KMS-11 (cell line): ENCODE results near the gene CRIP1.

Experiments used
- H2AFZ ChIP-seq: fragments of 200-600 bp; sonication (generic); 2 replicates; pipeline ENCODE4 v1.6.1; 2016; ENCODE audit warnings: antibody characterized with exemption, mixed run types, low read depth
- H3K27ac ChIP-seq: fragments of 200-600 bp; sonication (generic); 2 replicates; pipeline ENCODE4 v1.6.1; 2016; ENCODE audit warnings: mild to moderate bottlenecking, mixed run types
- H3K27me3 ChIP-seq: fragments of 200-600 bp; sonication (generic); 2 replicates; pipeline ENCODE4 v1.6.1; 2017; ENCODE audit warnings: mild to moderate bottlenecking, low read depth, mixed run types, moderate library complexity; ENCODE audit not compliant: insufficient read depth
- H3K36me3 ChIP-seq: fragments of 200-600 bp; sonication (generic); 2 replicates; pipeline ENCODE4 v1.6.1; 2017; ENCODE audit warnings: mild to moderate bottlenecking, mixed run types; ENCODE audit not compliant: insufficient read depth
- H3K4me1 ChIP-seq: fragments of 200-600 bp; sonication (generic); 2 replicates; pipeline ENCODE4 v1.6.1; 2016; ENCODE audit warnings: mild to moderate bottlenecking, low read depth, mixed run types; ENCODE audit not compliant: poor library complexity, severe bottlenecking
- H3K4me2 ChIP-seq: fragments of 200-600 bp; sonication (generic); 2 replicates; pipeline ENCODE4 v1.7.0; 2016; ENCODE audit warnings: mild to moderate bottlenecking, mixed run types
- H3K4me3 ChIP-seq: fragments of 200-600 bp; sonication (generic); IDR thresholded peaks from 2 replicates; pipeline ENCODE4 v1.6.1; 2017; ENCODE audit warnings: low read depth, low read length, mixed read lengths; ENCODE audit not compliant: insufficient read depth
- H3K79me2 ChIP-seq: fragments of 200-600 bp; sonication (generic); 2 replicates; pipeline ENCODE4 v1.6.1; 2016; ENCODE audit warnings: low read depth, mixed run types; ENCODE audit not compliant: insufficient read depth
- H3K9ac ChIP-seq: fragments of 200-600 bp; sonication (generic); 2 replicates; pipeline ENCODE4 v1.6.1; 2016; ENCODE audit warnings: mild to moderate bottlenecking, mixed run types
- H4K20me1 ChIP-seq: fragments of 200-600 bp; sonication (generic); 2 replicates; pipeline ENCODE4 v1.6.1; 2016; ENCODE audit warnings: mild to moderate bottlenecking, mixed run types; ENCODE audit not compliant: insufficient read depth
- CTCF ChIP-seq: fragments of 200-600 bp; sonication (generic); conservative IDR thresholded peaks from 2 replicates; pipeline ENCODE4 v1.6.1; 2017; ENCODE audit warnings: low read depth, mild to moderate bottlenecking, antibody characterized with exemption, low read length, moderate library complexity, mixed read lengths

Gene CRIP1

GRCh38 chr14:105531894-105532623 is 45.4 kb downstream of the CRIP1 start:
- no peak overlapping the region for H3K4me3 ChIP-seq
- no peak for TF ChIP-seq CTCF
- H3K27me3 ChIP-seq = peaks cover 43% of the 10 kb centered on the region
- no peak overlapping the region for H2AFZ ChIP-seq
- H3K4me2 ChIP-seq = no peak overlapping the region
- no peak overlapping the region for H3K27ac ChIP-seq
- no peak overlapping the region for H3K9ac ChIP-seq
- H3K79me2 ChIP-seq = no peaks in the 10 kb centered on the region
- H3K36me3 ChIP-seq = no peaks in the 10 kb centered on the region
- H4K20me1 ChIP-seq = no peaks in the 10 kb centered on the region
- H3K4me1 ChIP-seq = peaks cover 11% of the 10 kb centered on the region

- H3K79me2 ChIP-seq = no peaks in the 10 kb centered on the region
- no peak overlapping the region for H3K4me3 ChIP-seq
- no peak overlapping the region for H3K27ac ChIP-seq
- H3K9ac ChIP-seq = no peak overlapping the region
- H4K20me1 ChIP-seq = no peaks in the 10 kb centered on the region
- H3K4me2 ChIP-seq = no peak overlapping the region
- no peaks in the 10 kb centered on the region for H3K36me3 ChIP-seq
- peaks cover 10% of the 10 kb centered on the region for H3K4me1 ChIP-seq
- peak; percentile 57 for TF ChIP-seq CTCF
- no peak overlapping the region for H2AFZ ChIP-seq
- H3K27me3 ChIP-seq = peaks cover 42% of the 10 kb centered on the region
Measured at GRCh38 chr14:105532735-105533141, 46.1 kb downstream of the CRIP1 start.

GRCh38 chr14:105533391-105533790 is 46.7 kb downstream of the CRIP1 start:
- peaks cover 39% of the 10 kb centered on the region; the same call in 1 of the 2 replicates for H3K27me3 ChIP-seq
- peaks cover 6% of the 10 kb centered on the region for H3K4me1 ChIP-seq
- H4K20me1 ChIP-seq = no peaks in the 10 kb centered on the region
- H3K4me2 ChIP-seq = no peak overlapping the region
- TF ChIP-seq CTCF = no peak
- no peaks in the 10 kb centered on the region for H3K36me3 ChIP-seq
- H3K79me2 ChIP-seq = no peaks in the 10 kb centered on the region
- no peak overlapping the region for H3K4me3 ChIP-seq
- H3K27ac ChIP-seq = no peak overlapping the region
- no peak overlapping the region for H3K9ac ChIP-seq
- H2AFZ ChIP-seq = no peak overlapping the region

- H2AFZ ChIP-seq = no peak overlapping the region
- TF ChIP-seq CTCF = no peak
- no peak overlapping the region for H3K4me3 ChIP-seq
- H3K27ac ChIP-seq = no peak overlapping the region
- no peak overlapping the region for H3K4me2 ChIP-seq
- H3K36me3 ChIP-seq = no peaks in the 10 kb centered on the region
- H3K4me1 ChIP-seq = peaks cover 6% of the 10 kb centered on the region
- no peaks in the 10 kb centered on the region for H3K79me2 ChIP-seq
- H3K27me3 ChIP-seq = peaks cover 39% of the 10 kb centered on the region; the same call in 1 of the 2 replicates
- no peaks in the 10 kb centered on the region for H4K20me1 ChIP-seq
- no peak overlapping the region for H3K9ac ChIP-seq
Measured at GRCh38 chr14:105533811-105534498, 47.3 kb downstream of the CRIP1 start.
